Stomach (tissue), 4 donors: ENCODE data around the gene CLIC3.

Experiments used
- CTCF ChIP-seq, 7 experiments: fragments of 450-650 bp in 4 of 7; fragments of 200-600 bp in 3 of 7; sonication (generic) in 3 of 7; IDR thresholded peaks; one replicate each; pipeline ENCODE4 v1.5.1; 2016 to 2019; ENCODE audit warnings: antibody characterized with exemption in 7 of 7, control low read depth in 2 of 7, mild to moderate bottlenecking in 1 of 7
- EP300 ChIP-seq: sonication (generic); formaldehyde crosslinking; IDR thresholded peaks from one replicate; pipeline ENCODE4 v1.6.1; 2017; ENCODE audit warnings: antibody characterized with exemption
- POLR2A ChIP-seq, 4 donors: fragments of 450-650 bp; IDR thresholded peaks; one replicate each; pipeline ENCODE4 v1.6.1; 2016; ENCODE audit warnings: antibody characterized with exemption in 4 of 4, control low read depth in 2 of 4, mild to moderate bottlenecking in 1 of 4, moderate library complexity in 1 of 4
- POLR2AphosphoS5 ChIP-seq, 3 donors: sonication (generic); formaldehyde crosslinking; IDR thresholded peaks; one replicate each; pipeline ENCODE4 v1.6.1; 2016; ENCODE audit warnings: antibody characterized with exemption in 3 of 3

- TF ChIP-seq CTCF (IDR thresholded peaks at IDR 0.05) = no peak
- no peak for TF ChIP-seq POLR2A (IDR thresholded peaks at IDR 0.05)
- TF ChIP-seq EP300 = no peak
- TF ChIP-seq POLR2AphosphoS5 (IDR thresholded peaks at IDR 0.05) = no peak
These were observed 17.4 kb downstream of the CLIC3 start for GRCh38 chr9:136978865-136979544.
